ENCODE results near the gene SPI1.
"Not testable (repeated sequence)": the region's sequence is repeated elsewhere in the genome, so short reads cannot be mapped to it uniquely, and the experiment has no call there.

Gene SPI1

GRCh38 chr11:47328449-47329390 is 49.6 kb downstream of the SPI1 start:
- peak overlapping the region; percentile 87 for H3K27ac Mint-ChIP-seq
- no peak overlapping the region for H3K4me3 Mint-ChIP-seq

GRCh38 chr11:47327949-47328348 is 50.4 kb downstream of the SPI1 start:
- H3K4me1 Mint-ChIP-seq, result peaks cover 14 to 20% of the 10 kb centered on the region in 2 donors
- H3K36me3 Mint-ChIP-seq, result peaks cover 28 to 41% of the 10 kb centered on the region in 2 donors
- H3K27ac Mint-ChIP-seq, result peak overlapping the region; percentile 87
- H3K27me3 Mint-ChIP-seq, result no peaks in the 10 kb centered on the region
- ATAC-seq (replicated peaks) (no peak), DNase-seq (no peak)
- H3K9me3 Mint-ChIP-seq, result no peaks in the 10 kb centered on the region
- H3K4me3 Mint-ChIP-seq, result no peak overlapping the region

More at GRCh38 chr11:47328449-47329390, 49.6 kb downstream of the SPI1 start:
- peaks cover 14 to 20% of the 10 kb centered on the region in 2 donors for H3K4me1 Mint-ChIP-seq
- peaks cover 28 to 38% of the 10 kb centered on the region in 2 donors for H3K36me3 Mint-ChIP-seq
- H3K9me3 Mint-ChIP-seq, result no peaks in the 10 kb centered on the region
- ATAC-seq (replicated peaks) (peak; percentile 63 to 78), DNase-seq (peak; percentile 23)
- H3K27me3 Mint-ChIP-seq, result no peaks in the 10 kb centered on the region

- Mint-ChIP-seq H3K27ac (no peak overlapping the region), H3K9me3 (no peaks in the 10 kb centered on the region), H3K4me1 (peaks cover 14 to 20% of the 10 kb centered on the region in 2 donors), H3K27me3 (no peaks in the 10 kb centered on the region), H3K36me3 (peaks cover 31 to 41% of the 10 kb centered on the region in 2 donors), H3K4me3 (no peak overlapping the region)
- ATAC-seq (replicated peaks), result no peak
- no peak for DNase-seq
Measured at GRCh38 chr11:47327025-47327424, 51.3 kb downstream of the SPI1 start.

- Mint-ChIP-seq H3K27me3 (no peaks in the 10 kb centered on the region), H3K4me1 (peaks cover 14 to 20% of the 10 kb centered on the region in 2 donors), H3K9me3 (no peaks in the 10 kb centered on the region), H3K36me3 (peaks cover 35 to 47% of the 10 kb centered on the region in 2 donors), H3K4me3 (no peak overlapping the region), H3K27ac (no peak overlapping the region)
- no peak for ATAC-seq (replicated peaks)
- DNase-seq, result no peak
Measured at GRCh38 chr11:47326198-47326597, 52.1 kb downstream of the SPI1 start.

GRCh38 chr11:47325271-47326041 is 52.9 kb downstream of the SPI1 start:
- DNase-seq (no peak), ATAC-seq (replicated peaks) (no peak)
- Mint-ChIP-seq H3K9me3 (no peaks in the 10 kb centered on the region), H3K27me3 (no peaks in the 10 kb centered on the region), H3K27ac (peak overlapping the region; percentile 68), H3K4me1 (peaks cover 14 to 20% of the 10 kb centered on the region in 2 donors), H3K36me3 (peaks cover 35 to 47% of the 10 kb centered on the region in 2 donors), H3K4me3 (no peak overlapping the region)

GRCh38 chr11:47324520-47324919 is 53.8 kb downstream of the SPI1 start:
- DNase-seq (no peak), ATAC-seq (replicated peaks) (no peak)
- Mint-ChIP-seq H3K9me3 (no peaks in the 10 kb centered on the region), H3K27ac (peak overlapping the region; percentile 42), H3K4me3 (no peak overlapping the region), H3K27me3 (no peaks in the 10 kb centered on the region), H3K36me3 (peaks cover 32 to 45% of the 10 kb centered on the region in 2 donors), H3K4me1 (peaks cover 14 to 19% of the 10 kb centered on the region in 2 donors)

GRCh38 chr11:47318166-47318565 is 60.2 kb downstream of the SPI1 start:
- no peak overlapping the region for H3K4me3 Mint-ChIP-seq
- DNase-seq (no peak), ATAC-seq (replicated peaks) (no peak)
- peaks cover 24 to 27% of the 10 kb centered on the region in 2 donors for H3K36me3 Mint-ChIP-seq
- peak overlapping the region; percentile 37 for H3K27ac Mint-ChIP-seq
- peaks cover 0 to 7% of the 10 kb centered on the region in 2 donors for H3K4me1 Mint-ChIP-seq
- H3K27me3 Mint-ChIP-seq, result no peaks in the 10 kb centered on the region
- H3K9me3 Mint-ChIP-seq, result no peaks in the 10 kb centered on the region

- ATAC-seq (replicated peaks) (no peak), DNase-seq (no peak)
- Mint-ChIP-seq H3K4me3 (no peak overlapping the region), H3K27ac (peak overlapping the region; percentile 66), H3K9me3 (no peaks in the 10 kb centered on the region), H3K4me1 (peaks cover 0 to 7% of the 10 kb centered on the region in 2 donors), H3K27me3 (no peaks in the 10 kb centered on the region), H3K36me3 (peaks cover 22 to 30% of the 10 kb centered on the region in 2 donors)
Measured at GRCh38 chr11:47317064-47317828, 61.1 kb downstream of the SPI1 start.

GRCh38 chr11:47316501-47316900 is 61.8 kb downstream of the SPI1 start:
- not testable (repeated sequence) for H3K27ac Mint-ChIP-seq, H3K27me3 Mint-ChIP-seq

GRCh38 chr11:47314992-47315391 is 63.4 kb downstream of the SPI1 start:
- Mint-ChIP-seq H3K36me3 (peaks cover 20 to 35% of the 10 kb centered on the region in 2 donors), H3K9me3 (no peaks in the 10 kb centered on the region), H3K27ac (no peak overlapping the region), H3K27me3 (no peaks in the 10 kb centered on the region), H3K4me3 (no peak overlapping the region), H3K4me1 (peaks cover 0 to 7% of the 10 kb centered on the region in 2 donors)
- ATAC-seq (replicated peaks) (no peak), DNase-seq (no peak)

More at GRCh38 chr11:47316501-47316900, 61.8 kb downstream of the SPI1 start:
- H3K9me3 Mint-ChIP-seq; DNase-seq; H3K4me3 Mint-ChIP-seq; ATAC-seq (replicated peaks); H3K4me1 Mint-ChIP-seq: not testable (repeated sequence)
- peaks cover 19 to 34% of the 10 kb centered on the region in 2 donors for H3K36me3 Mint-ChIP-seq

GRCh38 chr11:47308050-47308823 is 70.1 kb downstream of the SPI1 start:
- no peak overlapping the region for H3K27ac Mint-ChIP-seq
- no peaks in the 10 kb centered on the region for H3K27me3 Mint-ChIP-seq
- H3K4me1 Mint-ChIP-seq, result peaks cover 1 to 5% of the 10 kb centered on the region in 2 donors
- DNase-seq (no peak), ATAC-seq (replicated peaks) (no peak)
- H3K4me3 Mint-ChIP-seq, result no peak overlapping the region
- H3K36me3 Mint-ChIP-seq, result peaks cover 32 to 56% of the 10 kb centered on the region in 2 donors
- no peaks in the 10 kb centered on the region for H3K9me3 Mint-ChIP-seq

- Mint-ChIP-seq H3K9me3 (peaks cover 5 to 6% of the 10 kb centered on the region in 2 donors), H3K27ac (no peak overlapping the region), H3K36me3 (peaks cover 48 to 64% of the 10 kb centered on the region in 2 donors), H3K4me1 (peaks cover 1 to 5% of the 10 kb centered on the region in 2 donors), H3K27me3 (no peaks in the 10 kb centered on the region), H3K4me3 (no peak overlapping the region)
- DNase-seq (no peak), ATAC-seq (replicated peaks) (no peak)
Measured at GRCh38 chr11:47306484-47306844, 71.9 kb downstream of the SPI1 start.

GRCh38 chr11:47305734-47306483 is 72.4 kb downstream of the SPI1 start:
- ATAC-seq (replicated peaks), result no peak
- no peak overlapping the region for H3K27ac Mint-ChIP-seq
- peaks cover 1 to 5% of the 10 kb centered on the region in 2 donors for H3K4me1 Mint-ChIP-seq
- DNase-seq, result no peak
- H3K4me3 Mint-ChIP-seq, result no peak overlapping the region
- no peaks in the 10 kb centered on the region for H3K27me3 Mint-ChIP-seq
- peaks cover 5 to 6% of the 10 kb centered on the region in 2 donors for H3K9me3 Mint-ChIP-seq
- H3K36me3 Mint-ChIP-seq, result peaks cover 48 to 66% of the 10 kb centered on the region in 2 donors

Data from stimulated activated naive B cell treated with anti-CD40 and anti-IgM and Interleukin-4, amounts not matched to agents 10 μg/mL and 1 μg/mL and 100 μg/mL, for 72 hours (primary cell).